Muscle layer of duodenum (tissue), 2 donors: Measurements from ENCODE around the gene LHX6.

Experiments
- H3K27ac ChIP-seq: one replicate; pipeline ENCODE4 v1.7.0; 2013; ENCODE audit warnings: mild to moderate bottlenecking, low read length
- H3K27me3 ChIP-seq: one replicate; pipeline ENCODE4 v1.7.0; 2013; ENCODE audit warnings: low read depth, mild to moderate bottlenecking, control low read depth, low read length
- H3K36me3 ChIP-seq, 2 donors: one replicate each; pipeline ENCODE4 v1.7.0; 2013; ENCODE audit warnings: low read length in 2 of 2, control low read depth in 1 of 2, mild to moderate bottlenecking in 1 of 2; ENCODE audit not compliant: insufficient read depth in 2 of 2, control insufficient read depth in 1 of 2
- H3K4me1 ChIP-seq, 2 donors: one replicate each; pipeline ENCODE4 v1.7.0; 2013; ENCODE audit warnings: low read length in 2 of 2, mild to moderate bottlenecking in 2 of 2, control low read depth in 1 of 2, moderate library complexity in 1 of 2; ENCODE audit not compliant: insufficient read depth in 2 of 2, control insufficient read depth in 1 of 2
- H3K4me3 ChIP-seq, 2 donors: one replicate each; pipeline ENCODE4 v1.7.0; 2013; ENCODE audit warnings: low read length in 2 of 2, low read depth in 1 of 2, mild to moderate bottlenecking in 1 of 2
- H3K9me3 ChIP-seq, 2 donors: one replicate each; pipeline ENCODE4 v1.7.0; 2013; ENCODE audit warnings: low read length in 2 of 2, control low read depth in 1 of 2, mild to moderate bottlenecking in 1 of 2; ENCODE audit not compliant: control insufficient read depth in 1 of 2
- donor health status: healthy.

Gene LHX6

DNA sequence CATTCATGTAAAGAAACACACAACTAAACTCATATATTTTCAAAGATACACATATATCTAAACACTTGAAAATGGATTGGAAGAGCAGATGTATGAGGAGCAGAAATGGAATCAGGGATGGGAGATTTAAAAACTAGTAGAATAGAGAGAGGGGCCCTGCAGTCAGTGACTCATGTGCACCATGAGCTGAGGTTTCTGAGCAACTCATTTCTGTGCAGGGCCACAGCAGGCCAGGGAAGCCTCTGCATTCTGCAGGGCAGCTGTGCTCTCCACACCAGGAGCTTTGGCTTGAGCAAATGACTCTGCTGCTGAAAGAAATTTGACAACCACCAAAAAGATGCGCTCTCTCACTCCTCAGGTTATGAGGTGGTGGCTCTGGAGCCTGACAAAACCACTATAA is 27.1 kb downstream of the LHX6 start:
- Histone ChIP-seq H3K4me1 (no peaks in the 10 kb centered on the region), H3K4me3 (no peak overlapping the region), H3K27me3 (no peaks in the 10 kb centered on the region), H3K9me3 (no peaks in the 10 kb centered on the region), H3K36me3 (peaks cover 0 to 4% of the 10 kb centered on the region in 2 donors), H3K27ac (no peak overlapping the region)

DNA sequence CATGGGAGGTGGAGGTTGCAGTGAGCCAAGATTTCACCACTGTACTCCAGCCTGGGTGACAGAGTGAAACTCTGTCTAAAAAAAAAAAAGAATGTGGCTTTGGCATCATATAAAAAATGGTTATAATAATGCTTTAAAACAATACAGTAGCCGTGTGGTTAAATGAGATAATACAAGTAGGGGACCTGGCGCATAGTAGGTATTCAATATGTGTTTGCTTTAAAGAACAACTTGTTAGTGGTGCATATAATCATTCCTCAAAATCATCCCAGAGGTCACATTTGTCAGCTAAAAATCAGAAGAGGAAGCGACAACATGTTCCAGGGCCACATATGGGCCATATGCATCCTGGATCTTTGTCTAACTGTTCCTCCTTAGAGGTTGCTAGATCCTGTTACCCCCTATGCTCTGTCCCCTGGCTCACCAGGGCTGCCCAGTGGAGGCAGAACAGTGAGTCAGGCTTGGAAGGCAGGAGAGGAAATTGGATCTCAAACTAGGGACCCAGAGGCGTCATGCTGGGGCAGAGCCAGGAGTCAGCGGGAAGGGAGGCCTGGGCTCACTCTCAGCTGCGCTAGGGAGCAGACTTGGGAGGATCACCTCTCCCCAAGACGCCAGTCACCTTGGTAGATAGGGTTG is 27.7 kb downstream of the LHX6 start:
- peaks cover 0 to 4% of the 10 kb centered on the region in 2 donors for H3K36me3 ChIP-seq
- no peaks in the 10 kb centered on the region for H3K4me1 ChIP-seq
- no peak overlapping the region for H3K4me3 ChIP-seq
- no peaks in the 10 kb centered on the region for H3K27me3 ChIP-seq
- no peak overlapping the region for H3K27ac ChIP-seq
- no peaks in the 10 kb centered on the region for H3K9me3 ChIP-seq

DNA sequence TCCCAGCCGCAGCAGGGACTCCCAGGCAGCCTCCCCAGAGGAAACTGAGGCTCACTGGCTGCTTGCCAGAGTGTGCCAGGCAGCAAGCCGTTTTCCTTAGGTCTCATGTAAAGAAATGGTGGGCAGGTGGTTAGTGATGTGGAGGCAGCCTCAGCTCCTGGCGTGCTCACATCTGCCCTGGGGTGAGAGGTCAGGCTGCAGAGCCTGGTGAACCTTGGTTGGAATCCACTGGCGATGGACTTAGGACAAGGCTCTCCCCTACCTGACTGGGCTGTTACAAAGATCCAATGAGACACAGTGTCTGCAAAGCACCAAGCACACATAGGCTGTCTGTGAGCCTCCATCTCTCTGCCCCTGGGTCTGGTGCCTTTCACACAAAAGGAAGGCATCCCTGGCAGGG is 30.9 kb downstream of the LHX6 start:
- Histone ChIP-seq H3K4me3 (no peak overlapping the region), H3K9me3 (no peaks in the 10 kb centered on the region), H3K27ac (no peak overlapping the region), H3K36me3 (peaks cover 0 to 4% of the 10 kb centered on the region in 2 donors), H3K4me1 (no peaks in the 10 kb centered on the region), H3K27me3 (no peaks in the 10 kb centered on the region)

DNA sequence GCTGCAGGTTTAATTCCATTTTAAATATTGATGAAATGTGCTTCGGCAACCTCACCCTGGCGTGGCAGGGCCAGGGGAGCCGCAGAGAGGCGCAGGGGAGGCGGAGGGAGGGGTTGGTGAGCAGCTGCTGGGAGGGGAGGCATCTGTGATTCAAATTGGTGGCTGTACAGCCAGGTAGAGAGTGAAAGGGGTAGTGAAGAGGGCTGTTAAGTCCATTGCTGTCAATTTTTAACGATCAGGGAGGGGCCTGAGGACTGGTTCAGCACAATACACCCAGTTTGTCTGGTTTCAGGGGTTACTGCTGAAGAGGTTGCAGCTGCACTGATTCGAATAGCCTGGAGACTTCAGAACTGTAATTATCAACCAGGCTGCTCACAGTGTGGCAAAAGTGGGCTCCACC is 31.3 kb downstream of the LHX6 start:
- Histone ChIP-seq H3K4me1 (no peaks in the 10 kb centered on the region), H3K36me3 (peaks cover 0 to 4% of the 10 kb centered on the region in 2 donors), H3K27ac (no peak overlapping the region), H3K9me3 (no peaks in the 10 kb centered on the region), H3K27me3 (no peaks in the 10 kb centered on the region), H3K4me3 (no peak overlapping the region)

DNA sequence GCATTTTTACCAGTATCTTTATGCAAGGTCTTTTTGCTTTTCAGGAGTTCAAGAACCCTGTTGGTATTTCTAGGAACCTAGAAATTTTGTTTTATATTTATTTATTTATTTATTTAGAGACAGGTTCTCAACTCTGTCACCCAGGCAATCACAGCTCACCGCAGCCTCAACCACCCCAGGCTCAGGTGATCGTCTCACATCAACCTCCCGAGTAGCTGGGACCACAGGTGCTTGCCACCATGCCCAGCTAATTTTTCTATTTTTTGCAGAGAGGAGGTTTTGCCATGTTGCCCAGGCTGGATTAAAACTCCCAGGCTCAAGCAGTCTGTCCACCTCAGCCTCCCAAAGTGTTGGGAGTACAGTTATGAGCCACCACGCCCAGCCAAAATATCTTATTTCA is 32.9 kb downstream of the LHX6 start:
- no peak overlapping the region for H3K4me3 ChIP-seq
- H3K27me3 ChIP-seq = no peaks in the 10 kb centered on the region
- no peaks in the 10 kb centered on the region for H3K9me3 ChIP-seq
- no peak overlapping the region for H3K27ac ChIP-seq
- H3K36me3 ChIP-seq = peaks cover 0 to 4% of the 10 kb centered on the region in 2 donors
- H3K4me1 ChIP-seq = no peaks in the 10 kb centered on the region

DNA sequence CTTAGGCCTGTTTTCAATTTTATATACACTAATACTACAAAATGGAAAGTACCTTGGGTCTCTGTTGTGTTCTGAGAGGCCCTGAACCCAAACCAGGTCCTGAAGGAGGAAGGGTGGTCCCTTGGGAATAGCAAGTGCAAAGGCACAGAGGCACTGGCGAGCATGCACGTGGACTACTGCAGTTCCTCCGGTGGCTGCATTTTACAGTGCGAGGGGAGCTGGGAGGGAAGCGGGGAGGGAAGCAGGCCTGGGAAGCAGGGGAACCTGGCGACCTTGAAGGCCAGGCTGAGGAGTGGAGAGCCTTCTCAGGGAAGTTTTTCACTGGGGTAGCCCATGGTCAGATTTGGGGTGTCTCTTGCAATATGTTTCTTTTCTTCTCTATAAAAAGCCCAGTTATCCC is 35.1 kb downstream of the LHX6 start:
- H3K27me3 ChIP-seq = no peaks in the 10 kb centered on the region
- H3K4me3 ChIP-seq = no peak overlapping the region
- H3K27ac ChIP-seq = no peak overlapping the region
- no peaks in the 10 kb centered on the region for H3K36me3 ChIP-seq
- no peaks in the 10 kb centered on the region for H3K9me3 ChIP-seq
- H3K4me1 ChIP-seq = no peaks in the 10 kb centered on the region

DNA sequence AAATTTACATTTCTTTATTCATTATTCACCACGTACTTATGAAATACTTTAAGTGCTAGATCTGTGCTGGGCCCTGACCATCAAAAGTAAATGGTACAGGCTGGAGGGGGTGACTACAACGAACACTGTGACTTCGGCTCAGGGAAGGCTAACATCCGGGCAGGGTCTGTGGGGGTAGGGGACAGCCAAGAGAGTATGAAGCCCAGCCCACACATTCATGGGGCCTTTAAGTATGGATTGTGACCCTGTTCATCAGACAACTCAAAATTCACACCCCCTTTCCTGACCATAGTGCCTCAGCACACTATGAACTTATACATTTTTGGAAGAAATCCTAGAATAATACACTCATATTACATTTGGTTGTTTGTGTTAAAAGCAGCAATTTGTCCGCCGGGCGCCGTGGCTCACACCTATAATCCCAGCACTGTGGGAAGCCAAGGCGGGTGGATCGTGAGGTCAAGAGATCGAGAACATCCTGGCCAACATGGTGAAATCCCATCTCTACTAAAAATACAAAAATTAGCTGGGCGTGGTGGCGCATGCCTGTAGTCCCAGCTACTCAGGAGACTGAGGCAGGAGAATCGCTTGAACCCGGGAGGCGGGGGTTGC is 35.7 kb downstream of the LHX6 start:
- Histone ChIP-seq H3K4me3 (no peak overlapping the region), H3K4me1 (no peaks in the 10 kb centered on the region), H3K36me3 (no peaks in the 10 kb centered on the region), H3K27me3 (no peaks in the 10 kb centered on the region), H3K9me3 (no peaks in the 10 kb centered on the region), H3K27ac (no peak overlapping the region)

DNA sequence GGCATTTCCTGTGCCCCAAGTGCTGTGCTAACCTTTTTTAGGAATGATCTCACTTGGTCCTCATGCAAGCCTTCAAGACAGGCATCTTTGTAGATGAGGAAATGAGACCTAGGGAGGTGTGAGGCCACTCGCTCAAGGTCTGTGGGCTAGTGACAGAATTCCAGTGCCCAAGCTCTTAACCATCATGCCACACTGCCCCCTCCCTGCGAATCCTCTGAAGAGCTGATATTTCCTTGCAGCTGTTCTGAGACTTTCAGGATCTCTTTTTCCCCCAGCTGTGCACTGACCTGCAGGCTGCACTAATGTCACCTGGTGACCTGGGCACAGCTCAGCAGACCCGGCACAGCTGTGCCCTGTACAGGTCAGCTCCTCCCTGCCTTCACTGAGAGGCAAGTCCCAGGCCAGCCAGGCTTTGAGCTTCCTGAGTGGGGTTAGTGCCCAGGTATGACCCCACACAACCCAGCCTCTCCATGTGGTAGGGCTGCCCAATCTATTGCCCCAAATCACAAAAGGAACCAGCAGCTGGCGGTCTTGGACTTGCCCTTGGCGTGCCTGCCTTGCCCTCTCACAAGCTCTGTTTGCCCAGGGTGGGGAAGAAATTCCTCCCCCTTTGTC is 36.4 kb downstream of the LHX6 start:
- Histone ChIP-seq H3K36me3 (no peaks in the 10 kb centered on the region), H3K27ac (no peak overlapping the region), H3K4me1 (no peaks in the 10 kb centered on the region)

DNA sequence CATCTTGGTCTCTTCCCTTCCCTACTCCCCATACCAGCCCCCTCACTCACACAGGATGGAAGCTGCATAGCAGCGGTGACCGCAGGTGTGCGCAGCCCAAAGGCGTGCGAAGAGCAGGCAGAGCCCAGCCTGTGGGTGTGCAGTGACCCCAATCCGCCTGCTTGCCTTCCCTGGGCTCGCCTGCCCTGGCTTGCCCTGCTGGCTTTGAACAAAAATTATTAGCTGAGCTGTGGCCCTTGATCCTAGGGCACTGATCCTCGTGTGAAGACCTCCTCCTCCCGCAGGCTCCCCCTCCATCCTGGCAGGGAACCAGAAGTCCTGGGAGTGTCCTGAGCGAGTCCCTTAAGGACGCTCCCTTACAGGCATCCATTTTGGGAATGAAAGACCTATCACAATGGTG is 37.2 kb downstream of the LHX6 start:
- Histone ChIP-seq H3K9me3 (no peaks in the 10 kb centered on the region), H3K36me3 (no peaks in the 10 kb centered on the region), H3K4me3 (no peak overlapping the region), H3K4me1 (no peaks in the 10 kb centered on the region), H3K27me3 (no peaks in the 10 kb centered on the region), H3K27ac (no peak overlapping the region)

More for the DNA sequence above, 36.4 kb downstream of the LHX6 start:
- Histone ChIP-seq H3K27me3 (no peaks in the 10 kb centered on the region), H3K4me3 (no peak overlapping the region), H3K9me3 (no peaks in the 10 kb centered on the region)

DNA sequence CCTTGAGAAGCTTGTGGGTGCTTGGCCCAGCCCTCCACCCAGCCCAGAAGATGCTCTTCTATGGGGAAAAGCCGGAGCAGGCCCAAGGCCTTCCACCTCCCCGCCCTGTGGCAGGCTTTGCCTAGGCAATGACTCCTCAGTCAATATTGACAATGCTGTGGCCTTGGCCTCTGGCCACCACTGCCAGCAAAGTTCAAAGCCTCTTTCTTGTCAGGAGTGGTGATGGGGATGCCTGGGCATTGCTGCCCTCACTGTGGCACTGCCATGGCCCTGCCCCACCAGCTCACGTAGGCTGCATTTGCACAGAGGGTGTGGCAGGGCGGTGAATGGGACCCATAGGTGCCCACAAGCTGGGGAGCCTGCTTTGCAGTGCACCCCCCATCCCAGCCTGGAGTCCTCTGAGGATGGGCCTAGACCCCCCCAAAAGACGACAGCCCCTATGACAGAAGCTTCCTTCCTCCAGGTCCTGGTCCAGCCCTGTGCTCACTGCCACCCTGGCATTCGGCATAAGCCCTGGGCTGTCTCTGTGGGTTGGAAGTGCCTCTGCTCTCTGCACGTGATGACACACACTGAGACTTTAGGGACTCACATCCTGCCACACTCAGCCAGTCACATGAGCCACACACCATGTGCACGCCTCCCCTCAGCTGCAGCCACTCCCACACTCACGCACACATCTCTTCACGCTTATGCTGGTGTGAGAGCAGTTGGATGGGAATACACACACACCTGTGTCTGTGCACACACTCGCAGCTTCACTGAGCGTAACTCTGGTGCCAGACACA is 38.0 kb downstream of the LHX6 start:
- no peaks in the 10 kb centered on the region for H3K36me3 ChIP-seq
- no peak overlapping the region for H3K27ac ChIP-seq
- no peaks in the 10 kb centered on the region for H3K4me1 ChIP-seq
- no peaks in the 10 kb centered on the region for H3K9me3 ChIP-seq
- no peak overlapping the region for H3K4me3 ChIP-seq
- H3K27me3 ChIP-seq = no peaks in the 10 kb centered on the region

DNA sequence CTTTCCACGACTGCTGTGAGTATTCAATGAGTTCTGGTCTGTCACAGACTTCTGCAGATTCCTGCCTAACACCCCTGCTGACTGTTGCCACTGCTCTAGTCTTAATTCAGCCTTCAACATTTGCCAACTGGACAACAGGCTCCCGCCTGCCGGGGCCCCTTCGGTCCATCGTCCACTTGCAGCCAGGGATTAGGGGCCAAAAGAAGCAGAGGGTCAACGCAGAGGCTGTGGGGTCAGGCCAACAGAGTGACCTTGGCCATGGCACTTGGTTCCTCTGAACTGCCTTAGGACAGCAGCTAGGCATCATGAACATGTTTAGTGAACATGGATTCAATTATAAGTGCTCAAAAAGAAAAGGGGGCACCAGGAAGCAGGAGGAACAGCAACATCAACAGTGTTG is 40.4 kb downstream of the LHX6 start:
- no peak overlapping the region for H3K27ac ChIP-seq
- no peaks in the 10 kb centered on the region for H3K9me3 ChIP-seq
- H3K27me3 ChIP-seq = no peaks in the 10 kb centered on the region
- no peak overlapping the region for H3K4me3 ChIP-seq
- no peaks in the 10 kb centered on the region for H3K4me1 ChIP-seq
- no peaks in the 10 kb centered on the region for H3K36me3 ChIP-seq
